BLaER1 (cell line): ENCODE measurements around the gene CSNK1A1.
A peak's percentile ranks its signal among the peaks of the same experiment; 100 is the strongest.

Source experiments
- H3K27ac ChIP-seq: shearing (Covaris generic); formaldehyde crosslinking; 2 replicates; pipeline ENCODE4 v1.8.1; 2022
- H3K27me3 ChIP-seq: shearing (Covaris generic); formaldehyde crosslinking; 2 replicates; pipeline ENCODE4 v1.8.1; 2022
- H3K36me3 ChIP-seq: shearing (Covaris generic); formaldehyde crosslinking; 2 replicates; pipeline ENCODE4 v1.8.1; 2022
- H3K4me1 ChIP-seq: shearing (Covaris generic); formaldehyde crosslinking; 2 replicates; pipeline ENCODE4 v1.8.1; 2022
- H3K4me2 ChIP-seq: shearing (Covaris generic); formaldehyde crosslinking; 2 replicates; pipeline ENCODE4 v1.8.1; 2022
- H3K4me3 ChIP-seq: shearing (Covaris generic); formaldehyde crosslinking; 2 replicates; pipeline ENCODE4 v1.8.1; 2022
- H3K9ac ChIP-seq: shearing (Covaris generic); formaldehyde crosslinking; 2 replicates; pipeline ENCODE4 v1.8.1; 2022
- H3K9me3 ChIP-seq: shearing (Covaris generic); formaldehyde crosslinking; 2 replicates; pipeline ENCODE4 v1.8.1; 2022
- H4K20me1 ChIP-seq: shearing (Covaris generic); formaldehyde crosslinking; 2 replicates; pipeline ENCODE4 v1.8.1; 2022
- Cebpa-rat ChIP-seq: shearing (Covaris generic); IDR thresholded peaks from 2 replicates; pipeline ENCODE4 v1.8.1; 2022

Gene CSNK1A1

GRCh38 chr5:149552038-149552494 is 827 bp upstream of the CSNK1A1 start:
- peaks cover 27% of the 10 kb centered on the region for H3K36me3 ChIP-seq
- H4K20me1 ChIP-seq, result peaks cover 32% of the 10 kb centered on the region
- H3K4me3 ChIP-seq, result peak overlapping the region; percentile 93
- no peak for TF ChIP-seq Cebpa-rat
- H3K27me3 ChIP-seq, result no peaks in the 10 kb centered on the region
- H3K27ac ChIP-seq, result peak overlapping the region; percentile 98
- H3K4me1 ChIP-seq, result peaks cover 38% of the 10 kb centered on the region
- H3K4me2 ChIP-seq, result peak overlapping the region; percentile 90
- no peaks in the 10 kb centered on the region for H3K9me3 ChIP-seq
- H3K9ac ChIP-seq, result peak overlapping the region; percentile 99

DNA sequence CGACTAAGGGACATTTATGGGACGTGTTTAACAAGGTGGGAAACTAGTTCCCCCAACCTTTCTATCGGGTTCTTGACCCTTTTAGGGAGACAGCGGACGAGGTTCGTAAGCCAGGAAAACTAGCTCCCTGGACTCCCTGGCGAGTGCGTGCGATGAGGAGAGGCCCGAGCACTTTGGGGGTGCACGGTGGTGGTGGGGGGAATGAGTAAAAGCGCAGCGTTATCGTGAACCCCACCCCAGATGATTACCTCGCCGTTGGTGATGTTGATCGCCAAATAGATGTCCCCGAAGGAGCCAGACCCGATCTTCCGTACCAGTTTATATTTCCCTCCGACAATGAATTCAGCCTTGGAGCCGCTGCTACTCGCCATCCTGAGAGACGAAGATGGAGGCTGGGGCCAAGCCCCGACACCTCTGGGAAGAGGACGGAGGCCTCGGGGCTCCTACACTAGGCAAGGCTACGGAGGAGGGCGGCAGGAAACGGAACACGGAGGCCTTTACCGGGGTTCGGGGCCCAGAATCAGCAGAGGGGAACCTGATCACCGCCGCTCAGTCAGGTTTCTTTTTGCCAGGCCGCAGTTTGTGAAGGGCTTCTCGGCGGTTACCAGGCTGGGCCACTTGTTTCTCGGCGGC is 529 bp downstream of the CSNK1A1 start:
- no peak for TF ChIP-seq Cebpa-rat
- Histone ChIP-seq H3K4me2 (peak overlapping the region; percentile 85), H3K36me3 (peaks cover 40% of the 10 kb centered on the region), H3K27me3 (no peaks in the 10 kb centered on the region), H3K9me3 (no peaks in the 10 kb centered on the region), H3K4me3 (peak overlapping the region; percentile 93), H3K9ac (peak overlapping the region; percentile 99), H3K27ac (peak overlapping the region; percentile 98), H4K20me1 (peaks cover 46% of the 10 kb centered on the region), H3K4me1 (peaks cover 40% of the 10 kb centered on the region)

DNA sequence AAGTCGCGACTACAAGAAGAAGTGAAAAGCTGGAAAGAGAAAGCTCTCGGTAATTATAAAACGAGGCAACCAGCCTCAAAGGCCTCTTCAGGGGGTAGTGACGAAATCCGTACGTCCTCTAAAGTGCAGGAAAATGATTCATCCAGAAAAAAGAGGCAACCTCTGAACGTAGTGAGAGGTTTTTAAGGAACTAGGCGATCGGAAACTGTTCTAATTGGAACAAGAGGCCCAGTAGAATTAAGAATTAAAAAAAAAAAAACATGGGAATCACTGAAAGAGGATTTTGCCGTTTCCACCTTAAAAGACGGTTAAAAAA is 1.0 kb downstream of the CSNK1A1 start:
- H3K27me3 ChIP-seq, result no peaks in the 10 kb centered on the region
- TF ChIP-seq Cebpa-rat, result no peak
- H3K9ac ChIP-seq, result peak overlapping the region; percentile 99
- H3K4me3 ChIP-seq, result peak overlapping the region; percentile 93
- no peaks in the 10 kb centered on the region for H3K9me3 ChIP-seq
- H3K4me1 ChIP-seq, result peaks cover 40% of the 10 kb centered on the region
- H4K20me1 ChIP-seq, result peaks cover 50% of the 10 kb centered on the region
- peaks cover 45% of the 10 kb centered on the region for H3K36me3 ChIP-seq
- peak overlapping the region; percentile 98 for H3K27ac ChIP-seq
- peak overlapping the region; percentile 85 for H3K4me2 ChIP-seq

DNA sequence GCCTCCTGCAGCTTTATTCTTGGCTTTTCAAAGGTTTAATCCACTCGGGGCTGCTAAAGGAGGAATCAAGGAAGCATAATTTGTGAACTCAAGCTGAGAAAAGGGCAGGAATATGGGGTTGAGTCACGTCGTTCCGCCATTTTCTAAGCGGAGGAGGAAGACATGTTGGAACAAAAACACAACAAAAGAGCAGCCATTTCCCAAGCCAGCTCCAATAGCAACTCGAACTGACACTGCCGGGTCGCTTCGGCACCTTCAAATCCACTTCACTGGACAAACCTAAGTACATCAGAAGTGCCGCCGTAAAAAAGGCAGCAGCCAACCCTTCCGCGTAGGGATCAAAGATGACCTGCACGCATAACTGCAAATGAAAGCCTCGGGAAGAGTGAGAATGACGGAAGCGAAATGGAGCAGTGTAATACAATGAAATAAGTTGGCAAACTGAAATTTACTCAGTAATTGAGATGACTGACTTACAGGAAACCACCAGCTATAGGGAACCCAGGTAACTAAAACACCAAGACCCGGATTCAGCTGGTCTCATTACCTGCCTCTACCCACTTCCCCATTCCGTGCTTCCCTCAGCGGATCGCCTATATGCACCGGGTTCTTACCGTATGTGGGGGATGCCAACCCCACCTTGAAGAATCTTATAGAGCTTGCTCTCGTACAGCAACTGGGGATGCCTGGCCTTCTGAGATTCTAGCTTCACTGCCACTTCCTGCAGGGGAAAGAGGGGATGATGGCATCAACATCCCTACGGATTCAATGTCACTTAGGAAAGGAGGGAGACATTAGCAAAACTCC is 1.6 kb downstream of the CSNK1A1 start:
- TF ChIP-seq Cebpa-rat, result no peak
- H3K27me3 ChIP-seq, result no peaks in the 10 kb centered on the region
- H3K9ac ChIP-seq, result peak overlapping the region; percentile 99
- H3K36me3 ChIP-seq, result peaks cover 51% of the 10 kb centered on the region
- H3K4me3 ChIP-seq, result peak overlapping the region; percentile 93
- H3K9me3 ChIP-seq, result no peaks in the 10 kb centered on the region
- H4K20me1 ChIP-seq, result peaks cover 56% of the 10 kb centered on the region
- H3K27ac ChIP-seq, result peak overlapping the region; percentile 98
- peaks cover 40% of the 10 kb centered on the region for H3K4me1 ChIP-seq
- H3K4me2 ChIP-seq, result peak overlapping the region; percentile 85

- H3K9me3 ChIP-seq, result no peaks in the 10 kb centered on the region
- H3K27me3 ChIP-seq, result no peaks in the 10 kb centered on the region
- H4K20me1 ChIP-seq, result peaks cover 80% of the 10 kb centered on the region
- H3K4me1 ChIP-seq, result peaks cover 33% of the 10 kb centered on the region
- TF ChIP-seq Cebpa-rat, result no peak
- H3K27ac ChIP-seq, result no peak overlapping the region
- H3K4me2 ChIP-seq, result no peak overlapping the region
- H3K4me3 ChIP-seq, result no peak overlapping the region
- H3K9ac ChIP-seq, result no peak overlapping the region
- H3K36me3 ChIP-seq, result peaks cover 73% of the 10 kb centered on the region
These were observed 4.3 kb downstream of the CSNK1A1 start for GRCh38 chr5:149546974-149547373.

- no peak for TF ChIP-seq Cebpa-rat
- no peaks in the 10 kb centered on the region for H3K9me3 ChIP-seq
- no peaks in the 10 kb centered on the region for H3K27me3 ChIP-seq
- H3K36me3 ChIP-seq, result peaks cover 88% of the 10 kb centered on the region
- H3K4me3 ChIP-seq, result no peak overlapping the region
- H3K4me2 ChIP-seq, result no peak overlapping the region
- H3K27ac ChIP-seq, result no peak overlapping the region
- H3K9ac ChIP-seq, result no peak overlapping the region
- H4K20me1 ChIP-seq, result peaks cover 96% of the 10 kb centered on the region
- peaks cover 30% of the 10 kb centered on the region for H3K4me1 ChIP-seq
These were observed 5.9 kb downstream of the CSNK1A1 start for GRCh38 chr5:149545327-149545726.

DNA sequence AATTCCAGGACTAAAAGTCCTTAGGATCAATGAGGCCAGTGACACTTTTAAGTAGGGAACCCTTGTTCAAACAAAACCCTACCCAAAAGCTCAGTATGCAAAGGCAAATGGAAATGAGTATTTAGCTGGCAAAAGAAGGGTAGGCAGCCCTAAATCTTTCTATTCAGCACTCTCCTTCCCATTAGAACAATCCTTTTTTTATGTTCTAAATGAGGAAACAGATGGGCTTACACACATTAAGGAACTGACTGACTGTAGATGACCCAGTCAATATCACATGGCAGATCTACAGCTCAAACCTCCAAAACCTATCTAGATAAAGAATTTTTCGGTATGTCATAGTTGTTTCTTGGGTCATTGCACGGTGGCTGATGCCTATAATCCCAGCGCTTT is 7.2 kb downstream of the CSNK1A1 start:
- no peak overlapping the region for H3K4me2 ChIP-seq

DNA sequence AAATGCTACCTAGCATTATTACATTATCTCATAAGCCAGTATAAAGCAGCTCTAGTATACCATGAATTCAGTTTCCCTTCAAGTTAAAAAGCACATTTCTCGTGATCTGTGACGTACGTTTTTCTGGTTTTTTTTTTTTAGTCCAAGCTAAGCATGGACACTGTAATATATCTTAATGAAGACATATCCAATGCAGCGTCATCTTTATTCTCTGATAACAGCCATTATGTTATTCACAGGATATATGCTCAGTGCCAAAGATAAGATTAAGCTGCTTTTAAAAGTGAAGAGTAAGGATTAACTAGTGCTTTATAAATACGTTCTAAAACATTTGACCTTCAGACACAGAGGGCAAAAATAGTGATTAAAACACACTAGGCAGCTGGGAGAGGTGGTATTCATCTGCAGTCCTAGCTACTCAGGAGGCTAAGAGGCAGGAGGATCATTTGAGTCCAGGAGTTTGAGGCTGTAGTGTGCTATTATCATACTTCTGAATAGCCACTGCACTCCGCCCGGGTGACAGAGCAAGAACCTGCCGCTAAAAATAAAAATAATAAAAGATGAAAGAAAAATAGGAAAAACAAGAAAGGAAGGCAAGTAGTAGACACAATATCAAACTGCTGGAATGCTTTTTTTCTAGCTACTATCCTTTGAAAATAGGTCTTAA is 7.7 kb downstream of the CSNK1A1 start:
- Histone ChIP-seq H3K4me3 (no peak overlapping the region), H3K27ac (no peak overlapping the region), H4K20me1 (peaks cover 97% of the 10 kb centered on the region), H3K36me3 (peaks cover 94% of the 10 kb centered on the region), H3K9me3 (peaks cover 2% of the 10 kb centered on the region; the same call in 1 of the 2 replicates), H3K4me1 (peaks cover 16% of the 10 kb centered on the region), H3K9ac (no peak overlapping the region), H3K4me2 (no peak overlapping the region), H3K27me3 (no peaks in the 10 kb centered on the region)
- no peak for TF ChIP-seq Cebpa-rat

More for the DNA sequence above, 7.2 kb downstream of the CSNK1A1 start:
- Histone ChIP-seq H3K9me3 (no peaks in the 10 kb centered on the region), H3K27me3 (no peaks in the 10 kb centered on the region), H3K9ac (no peak overlapping the region), H3K27ac (no peak overlapping the region), H3K4me1 (peaks cover 21% of the 10 kb centered on the region), H3K4me3 (no peak overlapping the region), H3K36me3 (peaks cover 94% of the 10 kb centered on the region), H4K20me1 (peaks cover 97% of the 10 kb centered on the region)
- no peak for TF ChIP-seq Cebpa-rat

DNA sequence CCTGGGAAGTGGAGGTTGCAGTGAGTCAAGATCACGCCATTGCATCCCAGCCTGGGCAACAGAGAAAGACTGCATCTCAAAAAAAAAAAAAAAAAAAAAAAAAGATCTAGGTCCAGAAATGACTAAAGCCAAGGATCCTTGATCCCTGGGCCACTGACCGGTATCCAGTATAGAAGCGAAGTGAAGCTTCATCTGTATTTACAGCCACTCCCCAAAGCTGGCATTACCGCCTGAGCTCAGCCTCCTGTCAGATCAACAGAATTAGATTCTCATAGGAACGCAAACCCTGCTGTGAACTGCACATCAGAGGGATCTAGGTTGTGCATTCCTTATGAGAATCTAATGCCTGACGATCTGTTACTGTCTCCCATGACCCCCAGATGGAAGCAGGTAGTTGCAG is 9.3 kb downstream of the CSNK1A1 start:
- Histone ChIP-seq H3K27me3 (no peaks in the 10 kb centered on the region), H3K27ac (no peak overlapping the region), H3K9ac (no peak overlapping the region), H3K4me2 (no peak overlapping the region), H3K9me3 (peaks cover 5% of the 10 kb centered on the region; the same call in 1 of the 2 replicates), H4K20me1 (peaks cover 97% of the 10 kb centered on the region), H3K4me1 (0 out of 2 replicates have a peak, but pooled peaks cover under 1% of the 10 kb centered on the region), H3K4me3 (no peak overlapping the region), H3K36me3 (peaks cover 94% of the 10 kb centered on the region)
- TF ChIP-seq Cebpa-rat, result no peak

GRCh38 chr5:149540089-149540488 is 11.2 kb downstream of the CSNK1A1 start:
- no peak for TF ChIP-seq Cebpa-rat
- H4K20me1 ChIP-seq, result peaks cover 97% of the 10 kb centered on the region
- H3K27me3 ChIP-seq, result no peaks in the 10 kb centered on the region
- no peak overlapping the region for H3K4me2 ChIP-seq
- H3K27ac ChIP-seq, result no peak overlapping the region
- peaks cover 5% of the 10 kb centered on the region; the same call in 1 of the 2 replicates for H3K9me3 ChIP-seq
- H3K4me3 ChIP-seq, result no peak overlapping the region
- no peaks in the 10 kb centered on the region for H3K4me1 ChIP-seq
- H3K36me3 ChIP-seq, result peaks cover 91% of the 10 kb centered on the region
- H3K9ac ChIP-seq, result no peak overlapping the region
